GM12874 (cell line): ENCODE results near the gene MRPL45.

Source experiments
- CTCF ChIP-seq: IDR thresholded peaks from 2 replicates; pipeline ENCODE4 v1.5.1; 2011; ENCODE audit warnings: low read depth, mild to moderate bottlenecking, control low read depth, low read length, moderate library complexity; ENCODE audit not compliant: insufficient read depth

MRPL45 gene

GRCh38 chr17:38324141-38324697, 27.3 kb downstream of the MRPL45 start:
- no peak for TF ChIP-seq CTCF

- no peak for TF ChIP-seq CTCF
Observed at GRCh38 chr17:38324772-38325171, 27.8 kb downstream of the MRPL45 start.

GRCh38 chr17:38325221-38325851, 28.4 kb downstream of the MRPL45 start:
- TF ChIP-seq CTCF: no peak

GRCh38 chr17:38326996-38327792, 30.2 kb downstream of the MRPL45 start:
- no peak for TF ChIP-seq CTCF

GRCh38 chr17:38327936-38328335, 31.0 kb downstream of the MRPL45 start:
- no peak for TF ChIP-seq CTCF

GRCh38 chr17:38328620-38329019, 31.7 kb downstream of the MRPL45 start:
- TF ChIP-seq CTCF: no peak

- no peak for TF ChIP-seq CTCF
Observed at GRCh38 chr17:38329284-38329683, 32.3 kb downstream of the MRPL45 start.
